ENCODE results near the gene TTC23L. TPM values are rescaled to one million over a fixed set of nuclear protein-coding genes. Genes with fewer than 3 reads are reported as not detected.

The TTC23L gene
- total RNA-seq, 3 donors from 2014 or later: 0.29 to 0.43 TPM; not detected in 1

DNA sequence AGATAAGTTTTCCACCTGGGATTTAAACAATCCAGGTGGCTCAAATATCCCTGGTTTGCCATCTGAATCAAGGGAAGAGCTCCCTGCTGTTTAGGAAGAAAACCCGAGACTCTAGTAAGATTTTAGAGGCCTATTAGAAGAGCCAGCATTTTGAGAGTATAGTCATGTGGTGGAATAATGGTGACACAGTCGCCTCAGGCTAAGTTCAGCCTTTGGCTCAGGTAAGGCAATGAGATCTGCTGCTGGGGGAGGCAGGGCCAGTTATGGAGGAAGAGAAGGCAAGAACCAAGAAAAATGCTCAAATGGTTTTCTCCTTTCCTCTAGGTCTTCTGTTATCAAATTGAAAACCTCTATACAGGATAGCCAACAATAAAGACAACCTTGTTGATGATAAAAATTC, 60.1 kb downstream of the TTC23L start:
- intact Hi-C loops (cut with DNase I, micrococcal nuclease): loop anchor here in 1 of 2 donors (5.0 kb wide), 1 partner anchor 412 kb away; no protein-coding TSS in a partner anchor
- Histone ChIP-seq H3K36me3 (ENCODE audit: low read depth) (no peaks in the 10 kb centered on the region), H3K4me3 (no peak overlapping the region), H3K4me1 (ENCODE audit: low read depth) (no peaks in the 10 kb centered on the region), H3K9me3 (no peaks in the 10 kb centered on the region)
- ATAC-seq: no peak
- no peak for DNase-seq
- TF ChIP-seq, protein P1, sequence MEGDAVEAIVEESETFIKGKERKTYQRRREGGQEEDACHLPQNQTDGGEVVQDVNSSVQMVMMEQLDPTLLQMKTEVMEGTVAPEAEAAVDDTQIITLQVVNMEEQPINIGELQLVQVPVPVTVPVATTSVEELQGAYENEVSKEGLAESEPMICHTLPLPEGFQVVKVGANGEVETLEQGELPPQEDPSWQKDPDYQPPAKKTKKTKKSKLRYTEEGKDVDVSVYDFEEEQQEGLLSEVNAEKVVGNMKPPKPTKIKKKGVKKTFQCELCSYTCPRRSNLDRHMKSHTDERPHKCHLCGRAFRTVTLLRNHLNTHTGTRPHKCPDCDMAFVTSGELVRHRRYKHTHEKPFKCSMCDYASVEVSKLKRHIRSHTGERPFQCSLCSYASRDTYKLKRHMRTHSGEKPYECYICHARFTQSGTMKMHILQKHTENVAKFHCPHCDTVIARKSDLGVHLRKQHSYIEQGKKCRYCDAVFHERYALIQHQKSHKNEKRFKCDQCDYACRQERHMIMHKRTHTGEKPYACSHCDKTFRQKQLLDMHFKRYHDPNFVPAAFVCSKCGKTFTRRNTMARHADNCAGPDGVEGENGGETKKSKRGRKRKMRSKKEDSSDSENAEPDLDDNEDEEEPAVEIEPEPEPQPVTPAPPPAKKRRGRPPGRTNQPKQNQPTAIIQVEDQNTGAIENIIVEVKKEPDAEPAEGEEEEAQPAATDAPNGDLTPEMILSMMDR (IDR thresholded peaks at IDR 0.05): no peak

DNA sequence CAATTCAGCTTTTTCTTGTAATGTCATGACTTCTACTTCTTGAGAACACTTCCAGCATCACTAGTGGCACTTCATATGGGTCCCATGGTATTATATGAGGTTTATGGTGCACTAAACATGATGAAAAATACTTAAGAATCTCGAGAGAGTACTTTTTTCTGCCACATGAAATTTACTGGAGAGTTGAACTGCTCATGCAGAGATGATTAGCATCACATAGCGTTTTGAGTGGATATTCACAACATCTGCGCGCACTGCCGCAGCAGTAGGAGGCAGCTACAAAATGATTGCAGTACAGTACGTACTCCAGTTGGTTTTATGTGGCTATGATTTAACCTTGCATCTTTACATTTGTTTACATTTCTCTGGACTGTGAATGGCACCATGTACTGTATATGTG, 61.7 kb downstream of the TTC23L start:
- Histone ChIP-seq H3K36me3 (ENCODE audit: low read depth) (no peaks in the 10 kb centered on the region), H3K4me1 (ENCODE audit: low read depth) (no peaks in the 10 kb centered on the region), H3K9me3 (no peaks in the 10 kb centered on the region), H3K4me3 (no peak overlapping the region)
- intact Hi-C loops (cut with DNase I, micrococcal nuclease): no loop called here
- DNase-seq: no peak
- TF ChIP-seq, protein P1 (IDR thresholded peaks at IDR 0.05): no peak
- ATAC-seq: no peak

DNA sequence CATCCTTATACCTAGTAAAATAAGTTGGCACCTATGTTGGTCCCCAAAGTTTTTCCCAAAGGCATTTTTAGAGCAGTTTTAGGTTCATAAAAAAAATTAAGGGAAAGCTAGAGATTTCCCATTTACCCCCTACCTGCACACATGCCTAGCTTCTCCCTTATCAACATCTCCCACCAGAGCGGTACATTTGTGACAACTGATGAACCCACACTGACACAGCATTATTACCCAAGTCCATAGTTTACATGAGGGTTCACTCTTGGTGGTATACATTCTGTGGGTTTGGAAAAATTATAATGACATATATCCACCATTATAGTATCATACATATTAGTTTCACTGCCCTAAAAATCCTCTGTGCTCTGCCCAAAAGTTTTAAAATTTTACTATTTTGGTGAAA, 64.3 kb downstream of the TTC23L start:
- no peaks in the 10 kb centered on the region for H3K36me3 ChIP-seq (ENCODE audit: low read depth)
- DNase-seq (no peak), ATAC-seq (no peak)
- no peak overlapping the region for H3K4me3 ChIP-seq
- TF ChIP-seq, protein P1 (IDR thresholded peaks at IDR 0.05): no peak
- no peaks in the 10 kb centered on the region for H3K9me3 ChIP-seq
- H3K4me1 ChIP-seq (ENCODE audit: low read depth): no peaks in the 10 kb centered on the region
- intact Hi-C loops (cut with DNase I, micrococcal nuclease): no loop called here

DNA sequence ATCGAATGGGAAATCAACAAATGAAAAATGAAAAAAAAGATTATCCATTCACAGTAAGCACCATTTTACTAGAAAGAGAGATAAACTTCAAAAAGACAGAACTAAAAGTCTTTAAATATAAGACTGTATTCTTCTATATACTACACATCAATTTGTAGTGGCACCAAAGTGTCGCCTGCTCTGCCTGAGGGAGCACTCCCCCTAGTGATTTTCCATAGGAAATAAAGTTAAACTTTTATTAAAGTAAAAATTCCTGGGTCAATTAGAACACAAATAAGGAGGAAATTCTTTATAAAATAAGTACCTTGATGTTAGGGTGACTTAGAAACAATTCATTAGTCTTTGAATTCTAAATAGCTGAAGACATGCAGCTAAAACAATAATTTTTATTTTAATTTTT, 66.6 kb downstream of the TTC23L start:
- Histone ChIP-seq H3K4me3 (no peak overlapping the region), H3K36me3 (ENCODE audit: low read depth) (no peaks in the 10 kb centered on the region), H3K4me1 (ENCODE audit: low read depth) (no peaks in the 10 kb centered on the region), H3K9me3 (no peaks in the 10 kb centered on the region)
- intact Hi-C loops (cut with DNase I, micrococcal nuclease): no loop called here
- no peak for ATAC-seq
- TF ChIP-seq, protein P1 (IDR thresholded peaks at IDR 0.05): no peak
- no peak for DNase-seq

DNA sequence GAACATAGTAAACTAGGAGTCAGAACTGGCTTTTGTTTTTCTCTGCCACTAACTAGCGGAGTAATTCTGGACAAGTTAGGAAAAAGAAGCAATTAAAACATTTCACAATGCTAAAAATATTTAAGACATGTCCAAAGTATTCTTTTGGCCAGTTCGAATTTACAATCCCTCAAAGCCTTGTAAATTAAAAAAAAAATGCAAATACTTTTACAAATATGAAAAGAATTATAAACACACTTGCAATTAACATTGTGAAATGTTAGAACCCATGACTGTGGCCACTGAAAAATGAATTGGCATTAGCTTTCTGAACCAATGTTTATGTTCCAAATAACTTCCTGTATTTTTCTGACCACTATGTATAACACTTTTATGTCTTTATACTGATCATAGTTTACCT, 74.1 kb downstream of the TTC23L start:
- DNase-seq: no peak
- H3K36me3 ChIP-seq (ENCODE audit: low read depth): no peaks in the 10 kb centered on the region
- H3K4me1 ChIP-seq (ENCODE audit: low read depth): peaks cover 23% of the 10 kb centered on the region
- H3K4me3 ChIP-seq: no peak overlapping the region
- no peaks in the 10 kb centered on the region for H3K9me3 ChIP-seq
- ATAC-seq: no peak
- TF ChIP-seq, protein P1 (IDR thresholded peaks at IDR 0.05): no peak
- intact Hi-C loops (cut with DNase I, micrococcal nuclease): no loop called here

DNA sequence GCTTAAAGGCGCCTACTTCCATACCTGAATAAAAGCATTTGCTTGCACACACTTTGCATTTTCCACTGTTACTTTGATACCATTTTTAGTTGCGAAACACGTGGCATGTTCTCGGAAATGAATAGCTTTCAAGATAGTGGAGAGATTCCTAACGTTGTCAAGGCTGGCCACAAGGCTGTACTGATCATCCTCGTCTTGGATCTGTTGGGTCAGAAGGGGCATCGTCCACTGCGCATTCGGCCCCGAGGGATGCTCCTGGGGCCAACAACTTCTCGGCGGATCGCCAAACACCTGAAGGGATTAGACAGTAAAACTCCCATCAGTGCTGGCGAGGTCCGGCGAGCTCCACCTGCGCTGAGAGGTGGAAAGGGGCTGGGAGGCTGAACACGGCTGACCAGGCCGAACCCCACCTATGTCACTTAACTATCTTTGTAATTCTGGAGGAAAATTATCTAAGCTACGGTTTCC, 75.7 kb downstream of the TTC23L start:
- Histone ChIP-seq H3K36me3 (ENCODE audit: low read depth) (no peaks in the 10 kb centered on the region), H3K9me3 (no peaks in the 10 kb centered on the region), H3K4me1 (ENCODE audit: low read depth) (peaks cover 23% of the 10 kb centered on the region), H3K4me3 (peak overlapping the region; percentile 91)
- peak; percentile 15 for ATAC-seq
- intact Hi-C loops (cut with DNase I, micrococcal nuclease): no loop called here
- DNase-seq: peak; percentile 33 to 62 (median 49)
- TF ChIP-seq, protein P1 (IDR thresholded peaks at IDR 0.05): no peak

Measured in mucosa of descending colon (tissue), 3 donors.